IMR-90 (cell line): ENCODE results near the gene EPHB1.

Experiments used
- BHLHE40 ChIP-seq: fragments of 150-350 bp; IDR thresholded peaks from 2 replicates; pipeline ENCODE4 v1.6.1; 2016; ENCODE audit warnings: mild to moderate bottlenecking, low read depth, low read length
- CEBPB ChIP-seq: IDR thresholded peaks from 2 replicates; pipeline ENCODE4 v1.6.1; 2012; ENCODE audit warnings: low read depth, low read length, improper control_type of control experiment
- CTCF ChIP-seq: conservative IDR thresholded peaks from 2 replicates; pipeline ENCODE4 v1.5.1; 2012; ENCODE audit warnings: mild to moderate bottlenecking, low read depth, low read length, improper control_type of control experiment
- ELK1 ChIP-seq: fragments of 150-350 bp; IDR thresholded peaks from 2 replicates; pipeline ENCODE4 v1.6.1; 2016; ENCODE audit warnings: low read depth, mild to moderate bottlenecking, low read length, moderate library complexity, borderline replicate concordance
- MXI1 ChIP-seq: IDR thresholded peaks from 2 replicates; pipeline ENCODE4 v1.6.1; 2012; ENCODE audit warnings: low read depth, mild to moderate bottlenecking, low read length, moderate library complexity, borderline replicate concordance
- POLR2A ChIP-seq: IDR thresholded peaks from 2 replicates; pipeline ENCODE4 v1.6.1; 2012; ENCODE audit warnings: mild to moderate bottlenecking, low read depth, low read length
- RAD21 ChIP-seq: IDR thresholded peaks from 2 replicates; pipeline ENCODE4 v1.6.1; 2012; ENCODE audit warnings: low read length, improper control_type of control experiment
- RFX5 ChIP-seq: IDR thresholded peaks from 2 replicates; pipeline ENCODE4 v1.8.0; 2012; ENCODE audit warnings: low read depth, mild to moderate bottlenecking, low read length, moderate library complexity
- SMC3 ChIP-seq: fragments of 150-350 bp; IDR thresholded peaks from 2 replicates; pipeline ENCODE4 v1.6.1; 2016; ENCODE audit warnings: low read depth, mild to moderate bottlenecking, antibody characterized with exemption, low read length, moderate library complexity
- TF ChIP-seq, protein P1 (sequence below): fragments of 150-350 bp; IDR thresholded peaks from 2 replicates; pipeline ENCODE4 v1.6.1; 2017; ENCODE audit warnings: mild to moderate bottlenecking, antibody characterized with exemption, low read length, low read depth

GRCh38 chr3:135051409-135051973 is 256.4 kb downstream of the EPHB1 start:
- TF ChIP-seq CTCF (no peak), SMC3 (no peak), MXI1 (no peak), POLR2A (no peak), RAD21 (no peak), RFX5 (no peak), ELK1 (no peak), BHLHE40 (no peak), CEBPB (no peak)
- TF ChIP-seq, protein P1, sequence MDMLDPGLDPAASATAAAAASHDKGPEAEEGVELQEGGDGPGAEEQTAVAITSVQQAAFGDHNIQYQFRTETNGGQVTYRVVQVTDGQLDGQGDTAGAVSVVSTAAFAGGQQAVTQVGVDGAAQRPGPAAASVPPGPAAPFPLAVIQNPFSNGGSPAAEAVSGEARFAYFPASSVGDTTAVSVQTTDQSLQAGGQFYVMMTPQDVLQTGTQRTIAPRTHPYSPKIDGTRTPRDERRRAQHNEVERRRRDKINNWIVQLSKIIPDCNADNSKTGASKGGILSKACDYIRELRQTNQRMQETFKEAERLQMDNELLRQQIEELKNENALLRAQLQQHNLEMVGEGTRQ, result no peak
